ENCODE results near the gene TSFM. TPM values are rescaled to one million over a fixed set of nuclear protein-coding genes. Genes with fewer than 3 reads are reported as not detected.

The TSFM gene
- total RNA-seq, 1 experiment from 2014 or later = 40.7 TPM

- Histone ChIP-seq H4K20me1 (ENCODE audit: insufficient read depth, low read depth, low read length) (peaks cover 39% of the 10 kb centered on the region; the same call in 1 of the 2 replicates), H3K79me2 (ENCODE audit: low read length) (no peaks in the 10 kb centered on the region), H3K9ac (ENCODE audit: low read length) (no peak overlapping the region), H3K4me1 (ENCODE audit: low read length) (peaks cover 17% of the 10 kb centered on the region), H3K36me3 (ENCODE audit: insufficient read depth, low read length) (no peaks in the 10 kb centered on the region), H3K4me2 (ENCODE audit: low read depth, low read length, poor library complexity, severe bottlenecking) (no peak overlapping the region), H2AFZ (ENCODE audit: low read length) (no peak overlapping the region), H3K9me3 (ENCODE audit: low read length) (no peaks in the 10 kb centered on the region), H3K4me3 (ENCODE audit: low read length) (no peak overlapping the region), H3K27me3 (ENCODE audit: low read length) (no peaks in the 10 kb centered on the region), H3K9me2 (replicated peaks; ENCODE audit: insufficient read depth, low read length) (no peaks in the 10 kb centered on the region), H3K27ac (ENCODE audit: low read length) (no peak overlapping the region)
- DNase-seq = no peak
These were observed 53.0 kb downstream of the TSFM start for GRCh38 chr12:57835366-57836288.

GRCh38 chr12:57836442-57837375 lies 54.1 kb downstream of the TSFM start:
- H3K27me3 ChIP-seq (ENCODE audit: low read length) = no peaks in the 10 kb centered on the region
- H4K20me1 ChIP-seq (ENCODE audit: insufficient read depth, low read depth, low read length) = peaks cover 45% of the 10 kb centered on the region; the same call in 1 of the 2 replicates
- H3K4me1 ChIP-seq (ENCODE audit: low read length) = peaks cover 17% of the 10 kb centered on the region
- no peaks in the 10 kb centered on the region for H3K9me2 ChIP-seq (replicated peaks; ENCODE audit: insufficient read depth, low read length)
- H3K9me3 ChIP-seq (ENCODE audit: low read length) = no peaks in the 10 kb centered on the region
- H3K9ac ChIP-seq (ENCODE audit: low read length) = peak overlapping the region; percentile 11; the same call in 1 of the 2 replicates
- no peak overlapping the region for H3K27ac ChIP-seq (ENCODE audit: low read length)
- peak; percentile 69 for DNase-seq
- no peak overlapping the region for H2AFZ ChIP-seq (ENCODE audit: low read length)
- no peaks in the 10 kb centered on the region for H3K36me3 ChIP-seq (ENCODE audit: insufficient read depth, low read length)
- H3K4me3 ChIP-seq (ENCODE audit: low read length) = no peak overlapping the region
- peak overlapping the region; percentile 53 for H3K4me2 ChIP-seq (ENCODE audit: low read depth, low read length, poor library complexity, severe bottlenecking)
- no peaks in the 10 kb centered on the region for H3K79me2 ChIP-seq (ENCODE audit: low read length)

GRCh38 chr12:57837864-57838562 lies 55.4 kb downstream of the TSFM start:
- no peaks in the 10 kb centered on the region for H3K9me2 ChIP-seq (replicated peaks; ENCODE audit: insufficient read depth, low read length)
- H3K4me2 ChIP-seq (ENCODE audit: low read depth, low read length, poor library complexity, severe bottlenecking) = no peak overlapping the region
- H2AFZ ChIP-seq (ENCODE audit: low read length) = no peak overlapping the region
- H3K27me3 ChIP-seq (ENCODE audit: low read length) = no peaks in the 10 kb centered on the region
- no peak overlapping the region for H3K27ac ChIP-seq (ENCODE audit: low read length)
- H3K9me3 ChIP-seq (ENCODE audit: low read length) = no peaks in the 10 kb centered on the region
- H4K20me1 ChIP-seq (ENCODE audit: insufficient read depth, low read depth, low read length) = peaks cover 45% of the 10 kb centered on the region; the same call in 1 of the 2 replicates
- no peak for DNase-seq
- no peaks in the 10 kb centered on the region for H3K79me2 ChIP-seq (ENCODE audit: low read length)
- no peaks in the 10 kb centered on the region for H3K36me3 ChIP-seq (ENCODE audit: insufficient read depth, low read length)
- peaks cover 25% of the 10 kb centered on the region for H3K4me1 ChIP-seq (ENCODE audit: low read length)
- H3K9ac ChIP-seq (ENCODE audit: low read length) = no peak overlapping the region
- no peak overlapping the region for H3K4me3 ChIP-seq (ENCODE audit: low read length)

- Histone ChIP-seq H3K27ac (ENCODE audit: low read length) (no peak overlapping the region), H3K4me3 (ENCODE audit: low read length) (no peak overlapping the region), H3K36me3 (ENCODE audit: insufficient read depth, low read length) (no peaks in the 10 kb centered on the region), H4K20me1 (ENCODE audit: insufficient read depth, low read depth, low read length) (peaks cover 42% of the 10 kb centered on the region; the same call in 1 of the 2 replicates), H3K9ac (ENCODE audit: low read length) (no peak overlapping the region), H3K9me2 (replicated peaks; ENCODE audit: insufficient read depth, low read length) (no peaks in the 10 kb centered on the region), H3K4me2 (ENCODE audit: low read depth, low read length, poor library complexity, severe bottlenecking) (no peak overlapping the region), H3K4me1 (ENCODE audit: low read length) (peaks cover 33% of the 10 kb centered on the region), H3K79me2 (ENCODE audit: low read length) (no peaks in the 10 kb centered on the region), H3K9me3 (ENCODE audit: low read length) (no peaks in the 10 kb centered on the region), H2AFZ (ENCODE audit: low read length) (no peak overlapping the region), H3K27me3 (ENCODE audit: low read length) (no peaks in the 10 kb centered on the region)
- DNase-seq = no peak
These were observed 56.2 kb downstream of the TSFM start for GRCh38 chr12:57838594-57839302.

GRCh38 chr12:57839996-57840395 lies 57.4 kb downstream of the TSFM start:
- H3K4me2 ChIP-seq (ENCODE audit: low read depth, low read length, poor library complexity, severe bottlenecking) = no peak overlapping the region
- H3K36me3 ChIP-seq (ENCODE audit: insufficient read depth, low read length) = no peaks in the 10 kb centered on the region
- no peaks in the 10 kb centered on the region for H3K9me3 ChIP-seq (ENCODE audit: low read length)
- no peaks in the 10 kb centered on the region for H3K9me2 ChIP-seq (replicated peaks; ENCODE audit: insufficient read depth, low read length)
- H3K27ac ChIP-seq (ENCODE audit: low read length) = no peak overlapping the region
- no peak for DNase-seq
- no peaks in the 10 kb centered on the region for H3K79me2 ChIP-seq (ENCODE audit: low read length)
- H3K4me3 ChIP-seq (ENCODE audit: low read length) = no peak overlapping the region
- H2AFZ ChIP-seq (ENCODE audit: low read length) = no peak overlapping the region
- peaks cover 40% of the 10 kb centered on the region for H3K4me1 ChIP-seq (ENCODE audit: low read length)
- peaks cover 42% of the 10 kb centered on the region; the same call in 1 of the 2 replicates for H4K20me1 ChIP-seq (ENCODE audit: insufficient read depth, low read depth, low read length)
- H3K27me3 ChIP-seq (ENCODE audit: low read length) = no peaks in the 10 kb centered on the region
- H3K9ac ChIP-seq (ENCODE audit: low read length) = no peak overlapping the region

GRCh38 chr12:57840726-57841125 lies 58.1 kb downstream of the TSFM start:
- no peak overlapping the region for H3K27ac ChIP-seq (ENCODE audit: low read length)
- no peak overlapping the region for H3K4me2 ChIP-seq (ENCODE audit: low read depth, low read length, poor library complexity, severe bottlenecking)

GRCh38 chr12:57841445-57841844 lies 58.9 kb downstream of the TSFM start:
- Histone ChIP-seq H3K27ac (ENCODE audit: low read length) (no peak overlapping the region), H3K79me2 (ENCODE audit: low read length) (no peaks in the 10 kb centered on the region), H3K9ac (ENCODE audit: low read length) (no peak overlapping the region), H3K4me1 (ENCODE audit: low read length) (peaks cover 43% of the 10 kb centered on the region), H3K27me3 (ENCODE audit: low read length) (no peaks in the 10 kb centered on the region), H2AFZ (ENCODE audit: low read length) (no peak overlapping the region), H4K20me1 (ENCODE audit: insufficient read depth, low read depth, low read length) (peaks cover 35% of the 10 kb centered on the region; the same call in 1 of the 2 replicates), H3K4me3 (ENCODE audit: low read length) (no peak overlapping the region), H3K9me3 (ENCODE audit: low read length) (no peaks in the 10 kb centered on the region), H3K4me2 (ENCODE audit: low read depth, low read length, poor library complexity, severe bottlenecking) (no peak overlapping the region), H3K9me2 (replicated peaks; ENCODE audit: insufficient read depth, low read length) (no peaks in the 10 kb centered on the region), H3K36me3 (ENCODE audit: insufficient read depth, low read length) (no peaks in the 10 kb centered on the region)
- DNase-seq = no peak

More at GRCh38 chr12:57840726-57841125, 58.1 kb downstream of the TSFM start:
- no peak overlapping the region for H2AFZ ChIP-seq (ENCODE audit: low read length)
- no peaks in the 10 kb centered on the region for H3K27me3 ChIP-seq (ENCODE audit: low read length)
- no peak for DNase-seq
- H3K9me3 ChIP-seq (ENCODE audit: low read length) = no peaks in the 10 kb centered on the region
- no peaks in the 10 kb centered on the region for H3K79me2 ChIP-seq (ENCODE audit: low read length)
- H3K9me2 ChIP-seq (replicated peaks; ENCODE audit: insufficient read depth, low read length) = no peaks in the 10 kb centered on the region
- no peak overlapping the region for H3K9ac ChIP-seq (ENCODE audit: low read length)
- peaks cover 46% of the 10 kb centered on the region for H3K4me1 ChIP-seq (ENCODE audit: low read length)
- H3K36me3 ChIP-seq (ENCODE audit: insufficient read depth, low read length) = no peaks in the 10 kb centered on the region
- H3K4me3 ChIP-seq (ENCODE audit: low read length) = no peak overlapping the region
- H4K20me1 ChIP-seq (ENCODE audit: insufficient read depth, low read depth, low read length) = peaks cover 38% of the 10 kb centered on the region; the same call in 1 of the 2 replicates
